NOMO-1 treated with DMSO at 0.1 percent for 48 hours (cell line): ENCODE measurements around the gene FBXO34.
A peak's percentile ranks its signal among the peaks of the same experiment; 100 is the strongest.

ENCODE experiments used
- DNase-seq: peaks from one replicate; lab custom pipeline; 2025; ENCODE audit not compliant: unreplicated experiment; lab: John Stamatoyannopoulos, UW

FBXO34 gene

GRCh38 chr14:55271572-55272298, 514 bp downstream of the FBXO34 start:
- DNase-seq = peak; percentile 90

DNA sequence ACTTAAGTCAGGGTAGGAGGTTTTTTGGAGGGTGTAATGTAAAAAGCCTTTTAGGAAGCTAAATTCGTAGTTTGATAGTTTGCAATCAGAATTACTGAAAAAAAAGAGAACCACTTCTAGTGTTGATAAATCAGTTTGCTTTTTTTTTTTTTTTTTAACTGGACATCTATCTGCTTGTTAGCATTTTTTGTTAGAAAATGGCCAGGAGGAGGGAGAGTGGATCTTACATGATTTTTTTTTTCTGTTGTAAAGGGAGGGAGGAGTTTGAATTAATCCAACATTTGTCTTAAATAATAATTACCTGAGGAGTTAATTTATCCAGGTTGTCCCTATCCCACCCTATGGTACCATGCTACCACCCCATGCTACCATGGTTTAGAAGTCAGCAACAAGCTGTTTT, 1.2 kb downstream of the FBXO34 start:
- DNase-seq = peak; percentile 3

GRCh38 chr14:55272922-55273321, 1.7 kb downstream of the FBXO34 start:
- no peak for DNase-seq

- DNase-seq = peak; percentile 21
Measured at GRCh38 chr14:55274146-55274545, 2.9 kb downstream of the FBXO34 start.

- no peak for DNase-seq
Measured at GRCh38 chr14:55274751-55275150, 3.5 kb downstream of the FBXO34 start.

- DNase-seq = no peak
Measured at GRCh38 chr14:55276736-55277135, 5.5 kb downstream of the FBXO34 start.

DNA sequence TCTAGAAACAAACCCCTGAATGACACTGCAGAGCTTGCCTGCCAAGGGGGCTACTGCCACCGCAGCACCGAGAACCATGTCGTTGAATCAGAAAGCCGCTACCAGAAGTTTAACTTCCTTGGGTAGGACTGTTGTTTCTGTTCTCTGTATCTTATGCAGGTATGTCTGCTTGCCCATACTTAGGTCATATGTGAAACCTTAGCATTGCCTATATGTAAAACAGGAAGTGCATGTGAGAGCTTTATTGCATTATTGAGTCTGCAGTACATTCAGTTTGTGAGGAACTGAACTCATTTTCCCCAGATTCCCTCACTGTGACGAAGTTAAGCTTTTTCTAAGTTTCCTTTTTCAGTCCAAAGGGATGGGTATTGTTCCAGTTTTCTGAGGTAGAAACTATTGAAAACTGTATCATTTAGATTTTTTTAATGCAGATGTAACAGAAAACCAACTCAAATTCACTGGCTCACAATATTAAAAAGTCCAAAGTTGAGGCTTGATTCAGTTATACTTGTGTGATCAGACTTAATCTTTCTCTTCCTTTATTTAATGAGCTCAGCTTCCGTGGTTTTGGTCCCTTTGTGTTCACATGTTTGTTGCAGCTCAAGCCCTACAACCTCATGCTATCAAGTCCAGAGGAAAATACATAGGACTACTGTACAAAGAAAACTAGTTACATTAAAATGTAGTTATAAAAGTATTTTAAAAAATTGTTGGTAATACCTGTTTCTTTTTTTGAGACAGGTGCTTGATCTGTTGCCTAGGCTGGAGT, 6.9 kb downstream of the FBXO34 start:
- DNase-seq = peak; percentile 85

- no peak for DNase-seq
Measured at GRCh38 chr14:55279384-55279783, 8.2 kb downstream of the FBXO34 start.

- DNase-seq = no peak
Measured at GRCh38 chr14:55281316-55281839, 10.2 kb downstream of the FBXO34 start.

DNA sequence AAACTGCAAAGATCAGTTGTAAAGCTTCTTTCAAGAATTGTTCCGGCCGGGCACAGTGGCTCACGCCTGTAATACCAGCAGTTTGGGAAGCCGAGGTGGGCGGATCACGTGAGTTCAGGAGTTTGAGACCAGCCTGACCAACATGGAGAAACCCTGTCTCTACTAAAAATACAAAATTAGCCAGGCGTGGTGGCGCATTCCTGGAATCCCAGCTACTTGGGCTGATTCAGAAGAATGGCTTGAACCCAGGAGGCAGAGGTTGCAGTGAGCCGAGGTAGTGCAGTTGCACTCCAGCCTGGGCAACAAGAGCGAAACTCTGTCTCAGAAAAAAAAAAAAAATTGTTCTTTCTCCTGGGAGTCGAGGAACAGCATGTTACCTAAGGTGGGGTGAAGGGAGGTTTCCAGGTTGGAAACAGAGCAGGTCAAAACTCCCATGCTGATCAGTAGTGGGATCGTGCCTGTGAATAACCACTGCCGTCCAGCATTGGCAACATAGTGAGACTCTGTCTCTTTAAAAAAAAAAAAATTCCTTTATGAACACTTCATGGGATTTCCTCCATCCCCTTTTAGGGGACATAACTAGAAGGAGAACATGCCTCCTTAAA, 13.9 kb downstream of the FBXO34 start:
- no peak for DNase-seq

DNA sequence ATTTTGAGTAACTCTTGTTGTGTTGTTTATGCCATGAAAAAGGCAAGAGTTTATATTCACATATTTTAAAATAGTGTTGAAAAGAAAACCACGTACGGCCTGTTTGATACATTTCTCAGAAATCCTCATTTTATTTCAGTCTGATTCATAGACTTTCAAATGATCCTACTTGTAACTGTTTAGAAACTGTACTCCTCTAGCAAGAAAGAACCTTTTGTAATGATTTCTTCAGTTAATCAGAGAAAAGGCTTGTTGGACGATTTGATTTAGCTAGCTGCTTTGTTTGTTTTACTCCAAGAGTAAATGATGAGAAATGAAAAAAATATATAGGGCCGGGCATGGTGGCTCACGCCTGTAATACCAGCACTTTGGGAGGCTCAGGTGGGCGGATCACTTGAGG, 17.2 kb downstream of the FBXO34 start:
- no peak for DNase-seq

- DNase-seq = no peak
Measured at GRCh38 chr14:55291480-55292081, 20.4 kb downstream of the FBXO34 start.

DNA sequence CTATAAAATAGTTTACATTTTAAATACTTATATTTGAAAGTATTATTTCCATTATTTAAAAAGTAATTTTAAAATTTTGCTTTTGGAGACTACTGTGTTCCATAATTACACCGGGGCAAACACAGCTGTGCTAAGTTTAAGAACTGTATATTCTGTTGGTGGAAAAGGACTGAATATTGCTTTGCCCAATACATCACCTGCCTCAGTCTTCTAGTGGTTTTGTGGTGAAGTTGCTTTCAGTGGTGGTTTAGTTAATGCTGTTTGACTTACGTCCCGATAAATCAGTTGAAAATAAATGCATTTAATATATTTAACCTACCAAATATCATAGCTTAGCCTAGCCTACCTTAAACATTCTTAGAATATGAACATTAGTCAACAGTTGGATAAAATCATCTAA, 23.4 kb downstream of the FBXO34 start:
- DNase-seq = no peak

DNA sequence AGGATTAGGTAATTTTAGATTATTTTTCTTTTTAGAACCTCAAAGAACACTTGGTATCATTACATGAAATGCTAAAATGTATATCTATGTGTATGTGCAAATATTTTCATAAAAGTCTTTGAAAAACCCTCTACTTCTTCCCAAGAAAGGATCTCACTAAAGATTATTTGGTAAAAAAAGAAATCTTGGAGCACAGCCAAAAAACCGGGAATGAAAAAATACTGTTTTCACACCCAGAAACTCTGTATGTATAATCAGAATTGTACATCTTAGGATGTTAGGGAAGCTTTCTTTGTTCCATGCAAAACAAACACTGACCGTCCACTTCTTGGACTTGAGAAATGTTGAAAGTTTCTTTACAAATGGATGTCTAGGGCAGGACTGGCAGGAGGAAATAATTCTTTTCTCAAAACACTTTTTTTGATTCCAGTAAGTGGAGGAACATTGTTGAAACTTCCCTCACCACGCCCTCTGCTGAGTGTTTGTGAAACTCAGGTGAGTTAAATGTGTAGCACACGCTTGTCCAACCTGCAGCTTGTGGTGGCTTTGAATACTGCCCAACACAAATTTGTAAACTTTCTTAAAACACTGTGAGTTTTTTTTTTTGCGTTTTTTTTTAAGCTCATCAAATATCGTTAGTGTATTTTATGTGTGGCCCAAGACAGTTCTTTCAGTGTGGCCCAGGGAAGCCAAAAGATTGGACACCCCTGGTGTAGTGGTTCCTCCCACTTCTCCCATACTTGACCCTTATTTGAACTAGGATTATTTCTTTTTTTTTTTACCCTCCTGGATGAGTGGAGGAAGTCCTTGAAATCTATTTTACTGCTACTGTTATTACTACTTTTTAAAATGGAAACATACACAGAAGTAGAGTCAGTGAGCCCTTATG, 26.6 kb downstream of the FBXO34 start:
- no peak for DNase-seq

GRCh38 chr14:55298500-55298822, 27.2 kb downstream of the FBXO34 start:
- no peak for DNase-seq

DNA sequence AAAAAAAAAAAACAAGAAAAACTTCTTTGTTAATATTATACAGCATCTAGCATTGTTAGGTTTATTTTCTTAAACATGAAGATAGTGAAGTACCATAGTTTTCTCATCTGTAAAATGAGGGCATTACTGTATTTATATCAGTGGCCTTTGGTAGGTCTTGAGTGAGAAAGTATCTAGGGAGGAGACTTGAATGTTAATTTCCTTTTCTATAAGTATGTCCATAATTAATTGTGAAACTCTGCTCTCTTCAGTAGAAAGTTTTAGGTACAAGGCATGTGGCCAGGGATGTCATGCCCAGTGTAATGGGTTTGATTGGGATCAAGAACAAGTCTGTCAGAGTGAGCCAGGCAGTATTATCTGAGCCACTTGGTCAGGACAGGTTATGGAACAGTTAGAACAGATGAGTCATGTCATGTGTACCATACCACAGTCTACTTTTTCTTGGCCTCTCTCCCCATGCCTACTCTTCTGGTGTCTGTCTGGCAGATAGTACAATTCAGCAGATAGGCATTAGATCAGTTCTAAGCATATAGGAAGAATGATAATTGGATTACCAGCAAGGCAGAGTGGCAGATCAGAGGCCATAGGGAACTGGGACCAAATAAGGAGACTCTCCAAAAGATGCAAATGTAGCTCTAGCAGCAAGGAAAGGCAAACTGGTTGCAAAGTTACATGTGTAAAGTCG, 30.4 kb downstream of the FBXO34 start:
- DNase-seq = no peak

DNA sequence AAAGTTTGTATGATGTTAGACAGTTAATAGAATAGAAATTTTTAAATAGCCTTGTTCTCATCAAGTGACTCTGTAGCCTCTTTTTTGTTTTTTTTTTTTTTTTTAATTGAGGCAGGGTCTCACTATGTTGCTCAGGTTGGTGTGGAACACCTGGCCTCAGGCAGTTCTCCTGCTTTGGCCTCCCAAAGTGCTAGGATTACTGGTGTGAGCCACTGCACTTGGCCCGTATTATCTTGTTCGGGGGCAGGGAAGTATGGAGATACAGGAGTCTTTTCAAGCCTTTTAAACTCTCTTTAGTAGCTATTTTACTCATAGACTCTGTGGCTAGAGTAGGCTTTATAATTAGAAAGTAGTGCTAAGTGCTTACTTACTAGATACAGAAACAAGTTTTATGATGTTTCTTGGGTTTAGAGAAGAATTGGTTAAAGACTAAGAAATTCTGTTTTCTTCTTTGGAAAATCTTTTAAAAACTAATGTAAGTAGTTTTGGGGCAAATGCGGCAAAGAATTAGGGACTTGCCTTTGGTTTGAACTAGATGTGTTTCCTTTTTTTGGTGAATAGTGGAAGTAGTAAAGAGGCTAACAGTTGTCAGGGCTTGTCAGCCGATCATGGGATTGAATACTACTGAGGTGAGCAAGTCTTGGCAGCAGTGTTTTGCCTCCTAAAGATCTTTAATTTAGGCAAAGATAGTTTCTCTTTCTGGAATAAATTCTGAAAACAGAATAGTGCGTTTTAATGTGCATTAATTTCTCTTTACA, 31.3 kb downstream of the FBXO34 start:
- peak; percentile 35 for DNase-seq

DNA sequence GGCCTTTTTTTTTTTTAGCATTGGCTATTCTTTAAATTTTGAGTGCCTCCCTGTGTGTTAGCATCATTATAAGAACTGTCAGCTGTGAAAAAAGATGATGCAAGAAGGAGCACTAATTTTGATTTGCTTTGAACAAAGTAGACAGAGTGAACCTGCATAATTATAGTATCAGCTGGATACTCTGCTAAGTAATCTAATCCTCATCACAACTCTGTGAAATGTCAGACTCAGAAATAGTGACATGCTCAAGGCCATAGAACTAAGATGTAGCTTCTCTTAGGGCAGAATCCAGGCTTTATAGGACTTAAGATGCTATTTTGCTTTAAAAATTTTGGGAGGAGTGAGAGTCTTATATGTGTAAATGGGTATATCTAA, 31.9 kb downstream of the FBXO34 start:
- peak; percentile 35 for DNase-seq

GRCh38 chr14:55303691-55304145, 32.5 kb downstream of the FBXO34 start:
- peak; percentile 80 for DNase-seq
